HL-60 (cell line): ENCODE results near the gene SLC24A3.

Experiments used
- CTCF ChIP-seq: IDR thresholded peaks from one replicate; pipeline ENCODE4 v1.5.1; 2011; ENCODE audit warnings: low read length, control low read depth, inconsistent platforms; ENCODE audit not compliant: insufficient read depth
- GABPA ChIP-seq: IDR thresholded peaks from 2 replicates; pipeline ENCODE4 v1.6.1; 2012; ENCODE audit warnings: low read depth
- POLR2AphosphoS5 ChIP-seq: IDR thresholded peaks from 2 replicates; pipeline ENCODE4 v1.6.1; 2012; ENCODE audit warnings: low read depth
- REST ChIP-seq: IDR thresholded peaks from 2 replicates; pipeline ENCODE4 v1.6.1; 2012; ENCODE audit warnings: low read depth; ENCODE audit not compliant: insufficient replicate concordance
- SPI1 ChIP-seq: IDR thresholded peaks from 2 replicates; pipeline ENCODE4 v1.6.1; 2012; ENCODE audit warnings: low read depth, mild to moderate bottlenecking, borderline replicate concordance

- TF ChIP-seq CTCF (no peak), POLR2AphosphoS5 (no peak), GABPA (no peak), SPI1 (no peak), REST (no peak)
Measured at GRCh38 chr20:19317237-19318069, 105.0 kb downstream of the SLC24A3 start.
